HG02840 (cell line): ENCODE data around the gene TFAP2A.

Experiments used
- ATAC-seq: cut with Tn5 transposase; IDR thresholded peaks from one replicate; pipeline ENCODE4 v1.9.1; 2021; ENCODE audit warnings: mild to moderate bottlenecking, moderate library complexity, moderate number of reproducible peaks; ENCODE audit not compliant: unreplicated experiment, low FRiP score

Gene TFAP2A

DNA sequence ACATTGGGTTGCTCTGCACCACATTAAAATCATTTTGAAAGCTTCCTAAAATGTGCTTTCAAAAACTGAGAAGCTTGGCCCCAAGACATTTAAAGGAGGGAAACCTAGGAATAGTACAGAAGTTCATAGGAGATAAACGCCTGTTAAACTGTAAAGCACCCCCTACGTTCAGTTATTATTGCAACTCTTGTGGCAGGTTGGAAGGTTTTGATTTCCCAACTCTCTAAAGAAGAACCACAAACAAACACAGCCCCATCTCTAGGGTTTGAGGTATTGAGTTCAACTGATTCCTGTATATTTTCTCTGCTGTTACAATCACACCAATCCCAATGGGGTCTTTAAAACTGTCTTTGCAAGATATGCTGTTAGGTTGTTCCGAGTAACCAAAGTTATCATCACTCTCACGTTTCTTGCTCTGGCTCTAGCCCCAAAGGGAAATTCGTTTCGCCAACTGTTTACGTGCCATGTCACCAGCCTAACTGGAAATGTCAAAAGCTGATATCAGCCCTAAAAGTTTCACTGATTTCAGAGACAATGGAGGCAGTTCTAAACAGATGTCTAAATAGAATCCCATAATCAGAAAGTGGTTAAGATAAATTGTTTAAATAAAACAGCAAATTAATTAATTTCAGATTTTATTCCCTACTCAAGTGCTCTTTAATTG is 12.1 kb downstream of the TFAP2A start:
- ATAC-seq, result no peak

GRCh38 chr6:10401632-10402223 is 13.1 kb downstream of the TFAP2A start:
- no peak for ATAC-seq

DNA sequence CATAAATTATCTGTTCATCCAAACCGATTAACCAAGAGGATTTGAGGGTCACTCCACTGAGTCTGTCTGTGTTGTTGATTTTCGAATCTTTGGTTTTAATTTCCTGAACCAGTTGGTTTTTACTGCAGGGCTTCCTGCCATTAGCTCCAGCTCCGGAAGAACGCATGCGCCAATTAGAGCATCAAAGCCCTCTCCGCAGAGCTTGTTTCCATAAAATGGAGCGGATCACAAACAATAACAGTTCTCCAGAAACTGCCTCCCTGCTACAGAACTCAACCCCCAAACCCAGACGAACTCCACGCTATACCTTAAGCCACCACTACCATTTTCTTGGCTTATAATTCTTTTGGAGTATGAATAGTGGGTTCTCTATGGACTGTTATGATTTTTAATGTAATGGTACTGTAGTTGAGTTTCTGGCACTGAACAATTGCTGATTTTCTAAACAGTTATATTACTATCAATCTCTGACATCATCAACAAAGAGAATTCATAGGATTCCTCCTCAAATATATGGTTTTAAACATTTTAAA is 13.8 kb downstream of the TFAP2A start:
- no peak for ATAC-seq

DNA sequence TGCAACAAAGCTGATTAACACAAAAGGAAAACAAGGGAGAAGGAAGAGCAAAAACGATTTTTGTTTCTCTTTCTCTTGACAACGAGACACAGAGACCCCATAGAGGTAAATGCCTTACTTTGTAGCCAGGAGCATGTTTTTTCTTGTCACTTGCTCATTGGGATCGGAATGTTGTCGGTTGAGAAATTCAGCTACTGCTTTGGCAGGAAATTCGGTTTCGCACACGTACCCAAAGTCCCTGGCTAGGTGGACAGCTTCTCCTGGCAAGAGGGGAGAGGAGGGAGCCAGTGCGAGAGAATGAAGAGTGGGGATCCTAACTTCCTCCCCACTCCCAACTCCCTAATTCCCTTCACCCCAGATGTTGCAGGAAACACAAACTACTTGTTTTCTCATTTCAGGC is 14.5 kb downstream of the TFAP2A start:
- ATAC-seq, result no peak

- ATAC-seq, result no peak
Measured at GRCh38 chr6:10399451-10399850, 15.4 kb downstream of the TFAP2A start.

- no peak for ATAC-seq
Measured at GRCh38 chr6:10398446-10399218, 16.2 kb downstream of the TFAP2A start.

GRCh38 chr6:10397756-10398445 is 17.0 kb downstream of the TFAP2A start:
- ATAC-seq, result no peak

DNA sequence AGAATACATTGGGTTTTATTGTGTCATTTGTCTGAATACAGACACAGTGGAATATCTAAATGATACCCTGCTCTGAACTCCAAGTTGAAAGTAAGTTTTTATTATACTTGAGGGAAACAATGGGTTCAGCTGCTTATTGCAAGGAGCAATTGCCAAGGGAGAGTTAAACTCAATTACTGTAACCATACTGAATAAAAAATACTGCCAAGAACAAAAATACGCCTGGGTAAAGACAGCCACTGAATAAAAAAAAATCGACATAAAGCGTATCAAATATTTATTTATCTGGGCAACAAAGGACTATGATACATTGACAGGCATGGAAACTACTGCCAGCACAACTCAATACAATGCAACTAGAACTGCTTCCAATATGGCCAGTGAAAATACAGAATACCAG is 18.1 kb downstream of the TFAP2A start:
- ATAC-seq, result no peak

DNA sequence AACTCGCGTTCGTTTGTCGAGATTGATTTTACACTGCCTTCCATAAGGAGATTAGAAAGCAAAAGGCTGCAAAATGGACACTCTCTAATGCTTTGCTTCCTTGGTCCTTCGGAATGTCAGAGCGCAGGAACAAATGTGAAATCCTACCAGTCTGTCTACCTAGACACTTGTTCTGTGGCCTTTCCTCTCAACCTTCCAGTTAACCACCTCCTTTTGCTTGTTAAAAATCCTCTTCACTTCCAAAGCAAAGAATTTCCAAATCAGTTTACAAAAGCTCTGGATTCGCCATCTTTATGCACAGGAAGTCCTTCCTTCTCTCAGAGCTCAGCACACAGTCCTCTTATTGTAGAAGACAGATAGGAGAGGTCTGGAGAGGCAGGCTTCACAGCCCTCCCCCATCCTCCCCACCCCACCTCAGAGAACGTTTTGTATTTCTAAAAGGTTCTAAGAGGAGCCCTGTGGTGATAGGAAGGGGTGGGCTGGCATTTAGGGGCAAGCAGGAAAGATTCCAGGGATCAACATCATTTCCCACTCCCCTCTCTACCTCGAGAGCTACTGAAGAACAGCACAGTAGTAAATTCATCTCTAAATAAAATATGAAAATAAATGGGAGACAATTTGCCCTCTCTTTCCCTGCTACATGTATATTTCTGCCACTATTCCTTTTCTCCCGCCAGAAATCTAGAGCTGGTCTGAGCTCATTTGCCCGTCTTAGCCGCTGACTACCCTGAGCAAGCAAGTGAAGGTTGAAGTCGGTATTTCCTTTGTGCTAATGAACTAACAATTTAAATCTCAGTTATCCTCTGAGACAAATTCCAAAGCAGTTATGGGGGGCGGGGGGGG is 18.9 kb downstream of the TFAP2A start:
- ATAC-seq, result no peak

GRCh38 chr6:10395171-10395703 is 19.6 kb downstream of the TFAP2A start:
- ATAC-seq, result no peak

DNA sequence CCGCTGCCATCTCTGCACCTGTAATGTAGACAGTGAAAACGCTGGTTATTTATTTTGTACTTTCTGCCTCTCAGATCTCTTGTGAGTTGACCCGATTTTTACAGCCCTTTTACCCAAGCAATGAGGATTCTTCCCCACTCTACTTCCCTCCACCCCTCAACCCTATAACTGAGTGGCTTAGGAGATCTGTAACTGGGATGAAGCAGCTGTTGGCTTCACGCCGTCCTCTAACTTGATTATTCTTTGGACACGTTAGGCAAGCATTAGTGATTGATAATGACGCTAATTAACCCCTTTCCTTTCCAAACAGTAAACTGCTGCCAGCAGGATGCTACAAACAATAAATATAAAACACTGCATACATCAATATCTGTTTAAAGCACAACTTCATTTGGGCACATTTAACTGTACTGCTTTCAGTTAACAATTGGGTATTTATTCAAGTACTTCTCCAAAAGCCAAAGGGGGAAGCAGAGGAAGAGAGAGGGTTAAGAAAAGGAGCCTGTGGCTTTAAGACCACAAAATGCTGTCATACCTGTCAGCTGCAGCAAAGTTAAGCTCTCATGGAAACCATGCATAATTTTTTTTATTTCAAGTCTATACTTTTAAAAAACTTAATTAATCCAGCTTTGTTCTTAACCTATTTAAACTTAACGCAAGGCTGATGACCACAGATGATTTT is 21.2 kb downstream of the TFAP2A start:
- ATAC-seq, result no peak

- ATAC-seq, result no peak
Measured at GRCh38 chr6:10391799-10392198, 23.1 kb downstream of the TFAP2A start.

DNA sequence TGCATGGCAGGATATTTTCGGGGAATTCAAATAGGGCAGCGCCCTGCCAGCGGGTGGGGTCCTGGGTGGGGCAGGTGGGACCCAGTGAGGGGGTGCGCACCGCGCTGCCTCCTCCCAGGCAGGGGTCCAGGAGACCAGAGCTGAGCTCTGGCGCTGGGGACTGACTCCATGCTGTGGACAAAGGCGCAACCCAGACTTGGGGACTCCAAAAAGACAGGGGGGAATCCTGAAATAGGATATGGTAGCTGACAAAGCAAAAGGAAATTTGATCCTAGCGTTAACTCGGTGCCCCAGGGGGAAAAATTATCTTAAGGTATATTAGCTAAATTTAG is 23.6 kb downstream of the TFAP2A start:
- no peak for ATAC-seq

DNA sequence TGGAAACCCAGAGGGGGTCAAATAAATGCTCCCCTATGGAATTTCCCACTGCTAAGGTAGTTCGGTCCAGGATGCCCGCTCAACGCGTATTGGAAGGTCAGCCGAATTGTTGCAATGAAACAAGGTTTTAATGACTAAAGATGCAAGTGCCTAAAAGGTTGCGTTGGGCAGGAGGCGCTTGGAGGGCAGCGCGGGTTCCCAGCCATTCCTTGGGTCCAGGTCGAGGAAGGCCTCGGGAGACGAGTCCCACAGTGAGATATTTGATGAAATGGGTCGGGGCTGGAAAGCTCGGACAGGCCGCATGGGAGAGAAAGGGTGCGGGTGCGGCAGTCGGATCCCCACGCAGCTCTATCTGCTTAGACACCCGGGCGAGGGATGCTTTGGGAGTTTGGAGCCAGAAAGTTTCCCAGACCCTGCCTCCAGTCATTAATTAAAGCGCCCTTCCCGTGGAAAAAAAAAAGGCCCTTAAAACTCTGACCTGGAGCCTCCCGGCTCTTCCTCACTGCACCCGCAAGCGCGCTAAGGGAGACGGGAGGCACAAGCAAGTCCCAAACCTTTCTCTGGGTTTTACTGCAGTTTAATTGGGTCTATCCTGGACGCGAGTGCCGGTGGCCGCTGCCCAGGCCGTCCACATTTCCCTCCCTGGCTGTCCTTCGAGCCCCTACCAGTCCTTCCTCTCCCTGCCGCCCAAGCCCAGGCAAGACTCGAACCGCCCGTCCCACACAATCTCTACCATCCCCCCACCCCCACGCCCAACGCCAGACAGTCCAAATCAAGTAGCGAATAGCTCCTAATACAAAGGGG is 24.2 kb downstream of the TFAP2A start:
- no peak for ATAC-seq

DNA sequence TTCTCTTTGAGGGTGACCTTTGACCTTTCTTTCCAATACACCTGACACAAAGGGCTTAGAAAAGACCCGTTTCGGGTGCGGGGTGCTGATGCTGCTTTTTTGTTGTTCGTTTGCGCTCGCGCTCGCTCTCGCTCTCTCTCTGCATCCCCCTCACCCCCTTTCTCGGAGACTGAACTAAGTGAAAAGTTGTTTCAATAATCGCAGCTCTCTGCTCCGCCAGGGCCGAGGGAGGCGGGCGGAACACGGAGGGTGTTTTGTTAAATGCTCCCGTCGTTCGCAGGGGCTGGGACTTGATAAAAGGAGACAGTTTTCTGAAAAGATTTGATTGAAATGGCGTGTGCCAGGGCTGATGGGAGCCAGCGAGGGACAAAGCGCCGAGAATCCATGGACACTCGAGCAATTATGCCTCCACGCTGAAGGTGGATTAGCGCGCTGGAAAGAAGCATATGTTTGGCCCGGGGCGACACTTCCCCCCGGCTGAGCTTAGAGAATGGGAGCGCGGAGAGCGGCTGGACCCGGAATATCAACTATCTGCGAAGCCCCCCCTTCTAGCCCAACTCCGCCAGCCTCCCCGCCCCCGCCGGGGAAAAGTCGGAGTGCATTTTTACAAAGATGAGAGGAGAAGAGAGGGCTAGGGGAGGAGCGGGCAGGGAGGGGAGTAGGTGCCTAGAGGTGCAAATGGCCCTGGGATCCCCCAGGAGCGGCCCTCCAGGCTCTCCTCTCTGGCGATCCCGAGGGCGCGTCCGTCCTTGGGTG is 25.0 kb downstream of the TFAP2A start:
- ATAC-seq, result no peak

- ATAC-seq, result no peak
Measured at GRCh38 chr6:10386756-10387654, 27.9 kb downstream of the TFAP2A start.

DNA sequence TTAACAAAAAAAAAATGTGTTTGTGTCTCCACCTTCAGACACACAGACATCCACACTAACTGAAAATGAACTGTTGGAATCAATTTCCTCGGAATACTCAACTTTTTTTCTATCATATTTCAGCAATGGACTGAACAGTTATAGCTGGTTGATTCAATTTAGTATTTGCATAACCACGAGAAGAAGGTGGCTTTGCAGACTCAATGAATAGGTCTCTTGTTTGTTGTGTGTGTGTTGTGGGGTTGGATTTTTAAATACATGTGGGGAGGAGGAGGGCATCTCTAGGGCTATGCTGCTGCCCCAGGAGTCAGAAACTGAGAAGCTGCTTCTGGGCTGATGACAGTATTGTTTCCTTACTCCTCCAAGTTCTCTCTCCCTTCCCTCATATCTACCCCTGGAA is 28.7 kb downstream of the TFAP2A start:
- no peak for ATAC-seq
